Activated gamma-delta T cell treated with anti-CD3 and anti-CD28 coated beads, Interleukin-2, amount 50 U/mL, for 16 hours (primary cell): ENCODE data around the gene RECQL.
"Not testable (repeated sequence)": the region's sequence is repeated elsewhere in the genome, so short reads cannot be mapped to it uniquely, and the experiment has no call there.

Experiments
- DNase-seq: peaks from one replicate; pipeline ENCODE4 v3.0.0-alpha.2; 2020; ENCODE audit warnings: low read depth

RECQL gene

DNA sequence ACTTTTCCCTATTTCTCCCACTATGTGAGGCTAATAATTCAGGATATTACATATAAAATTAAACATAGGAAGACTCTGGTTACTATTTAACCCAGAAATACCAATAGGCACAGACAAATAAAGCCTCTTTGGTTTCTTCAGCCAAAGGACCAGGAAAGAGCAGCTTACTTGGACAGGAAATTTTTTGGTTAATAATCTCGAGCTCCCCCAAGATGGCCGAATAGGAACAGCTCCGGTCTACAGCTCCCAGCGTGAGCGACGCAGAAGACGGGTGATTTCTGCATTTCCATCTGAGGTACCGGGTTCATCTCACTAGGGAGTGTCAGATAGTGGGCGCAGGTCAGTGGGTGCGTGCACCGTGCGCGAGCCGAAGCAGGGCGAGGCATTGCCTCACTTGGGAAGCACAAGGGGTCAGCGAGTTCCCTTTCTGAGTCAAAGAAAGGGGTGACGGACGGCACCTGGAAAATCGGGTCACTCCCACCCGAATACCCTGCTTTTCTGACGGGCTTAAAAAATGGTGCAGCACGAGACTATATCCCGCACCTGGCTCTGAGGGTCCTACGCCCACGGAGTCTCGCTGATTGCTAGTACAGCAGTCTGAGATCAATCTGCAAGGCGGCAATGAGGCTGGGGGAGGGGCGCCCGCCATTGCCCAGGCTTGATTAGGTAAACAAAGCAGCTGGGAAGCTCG, 82.3 kb downstream of the RECQL start:
- not testable (repeated sequence) for DNase-seq
